ENCODE results near the gene CTRL. TPM values are rescaled to one million over a fixed set of nuclear protein-coding genes. Genes with fewer than 3 reads are reported as not detected.

CTRL gene
- total and polyA plus RNA-seq, 2 donors (not counting 3 experiments of a cell fraction or from before 2014, with no cell fraction given) = 1.0 to 1.1 TPM

DNA sequence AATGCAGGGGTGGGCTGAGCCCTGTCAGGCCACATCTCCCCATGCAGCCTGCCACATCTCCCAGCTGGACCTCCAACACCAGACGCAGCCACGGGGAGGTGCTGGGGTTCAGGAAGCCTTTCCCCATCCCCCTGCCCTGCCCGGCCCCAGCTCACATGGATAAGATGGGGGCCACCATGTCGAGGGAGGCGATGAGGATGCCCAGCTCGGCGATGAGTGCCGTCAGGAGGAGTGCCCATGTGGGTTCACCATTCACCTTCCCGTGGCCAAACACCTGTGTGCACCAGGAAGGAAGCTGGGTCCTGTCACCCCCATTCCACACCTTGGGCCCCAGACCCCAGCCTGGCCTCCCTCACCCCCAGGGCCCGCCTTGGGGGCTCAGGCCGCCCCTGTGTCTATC lies 18.0 kb upstream of the CTRL start:
- H3K79me2 ChIP-seq (ENCODE audit: control insufficient read depth, insufficient read depth, low read length) = no peaks in the 10 kb centered on the region
- H3K27ac ChIP-seq (ENCODE audit: insufficient read depth, low read depth, low read length) = no peak overlapping the region
- H3K4me3 ChIP-seq (replicated peaks in 1 of 3; ENCODE audit: insufficient read depth in 1 of 3, low read depth in 1 of 3, low read length in 3 of 3) = no peak overlapping the region
- FAIRE-seq (no peak), DNase-seq (ENCODE audit: low read depth, low spot score) (no peak)
- intact Hi-C loops (cut with micrococcal nuclease) (no loop called here), dilution Hi-C loops (cut with MboI; ENCODE audit: extremely low pct_ligation_motif_present, low sequenced_read_pairs) (no loop called here)
- H3K9ac ChIP-seq (replicated peaks; ENCODE audit: extremely low read depth, insufficient read depth, low read length) = no peak overlapping the region
- H3K27me3 ChIP-seq (ENCODE audit: control insufficient read depth in 2 of 2, insufficient read depth in 2 of 2, low read length in 2 of 2) = no peaks in the 10 kb centered on the region
- no TSS peak for BruUV-seq (replicated peaks)
- ChIA-PET POLR2A (no interaction called here), CTCF (interaction anchor here (0.8 to 2.8 kb wide), 4 partner anchors 24 to 94 kb away, joined by 3 to 9 read pairs (median 3); partner anchors contain the start of gene NRN1L)
- H4K20me1 ChIP-seq (replicated peaks; ENCODE audit: control insufficient read depth, extremely low read depth, insufficient read depth, low read length) = no peaks in the 10 kb centered on the region
- no peaks in the 10 kb centered on the region for H3K9me3 ChIP-seq (replicated peaks; ENCODE audit: control insufficient read depth, insufficient read depth, low read length)
- H3K36me3 ChIP-seq (ENCODE audit: control insufficient read depth in 2 of 2, extremely low read depth in 1 of 2, insufficient read depth in 2 of 2, low read length in 2 of 2) = peaks cover 32 to 82% of the 10 kb centered on the region in 2 experiments
- H3K4me2 ChIP-seq (ENCODE audit: insufficient read depth, low read length) = no peak overlapping the region
- TF ChIP-seq EZH2 (IDR thresholded peaks at IDR 0.05; ENCODE audit: borderline replicate concordance, low read depth, low read length, severe bottlenecking) = no peak
- TF ChIP-seq, protein P1, sequence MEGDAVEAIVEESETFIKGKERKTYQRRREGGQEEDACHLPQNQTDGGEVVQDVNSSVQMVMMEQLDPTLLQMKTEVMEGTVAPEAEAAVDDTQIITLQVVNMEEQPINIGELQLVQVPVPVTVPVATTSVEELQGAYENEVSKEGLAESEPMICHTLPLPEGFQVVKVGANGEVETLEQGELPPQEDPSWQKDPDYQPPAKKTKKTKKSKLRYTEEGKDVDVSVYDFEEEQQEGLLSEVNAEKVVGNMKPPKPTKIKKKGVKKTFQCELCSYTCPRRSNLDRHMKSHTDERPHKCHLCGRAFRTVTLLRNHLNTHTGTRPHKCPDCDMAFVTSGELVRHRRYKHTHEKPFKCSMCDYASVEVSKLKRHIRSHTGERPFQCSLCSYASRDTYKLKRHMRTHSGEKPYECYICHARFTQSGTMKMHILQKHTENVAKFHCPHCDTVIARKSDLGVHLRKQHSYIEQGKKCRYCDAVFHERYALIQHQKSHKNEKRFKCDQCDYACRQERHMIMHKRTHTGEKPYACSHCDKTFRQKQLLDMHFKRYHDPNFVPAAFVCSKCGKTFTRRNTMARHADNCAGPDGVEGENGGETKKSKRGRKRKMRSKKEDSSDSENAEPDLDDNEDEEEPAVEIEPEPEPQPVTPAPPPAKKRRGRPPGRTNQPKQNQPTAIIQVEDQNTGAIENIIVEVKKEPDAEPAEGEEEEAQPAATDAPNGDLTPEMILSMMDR (IDR thresholded peaks at IDR 0.05; ENCODE audit: extremely low read depth in 1 of 2, insufficient read depth in 1 of 2, low read depth in 1 of 2, low read length in 2 of 2) = no peak
- TF ChIP-seq, protein P2, sequence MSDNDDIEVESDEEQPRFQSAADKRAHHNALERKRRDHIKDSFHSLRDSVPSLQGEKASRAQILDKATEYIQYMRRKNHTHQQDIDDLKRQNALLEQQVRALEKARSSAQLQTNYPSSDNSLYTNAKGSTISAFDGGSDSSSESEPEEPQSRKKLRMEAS (IDR thresholded peaks at IDR 0.05; ENCODE audit: insufficient read depth, insufficient read length) = no peak
- no peak for TF ChIP-seq JUN (IDR thresholded peaks at IDR 0.05; ENCODE audit: borderline replicate concordance, insufficient read depth, insufficient read length, low read depth)
- no peak for TF ChIP-seq POLR2A (IDR thresholded peaks at IDR 0.05; ENCODE audit: low read depth, low read length)
- no peak for TF ChIP-seq MYC (IDR thresholded peaks at IDR 0.05; ENCODE audit: low read depth, low read length)
- no peak for TF ChIP-seq FOS (IDR thresholded peaks at IDR 0.05; ENCODE audit: borderline replicate concordance, insufficient read depth, low read length)
- no peak for TF ChIP-seq POLR2AphosphoS5 (IDR thresholded peaks at IDR 0.05; ENCODE audit: insufficient read depth, low read depth, low read length)
- no peak for TF ChIP-seq GATA2 (IDR thresholded peaks at IDR 0.05; ENCODE audit: insufficient read depth, insufficient read length, low read depth, low read length)
- no peaks in the 10 kb centered on the region for H3K9me1 ChIP-seq (replicated peaks; ENCODE audit: control insufficient read depth, extremely low read depth, insufficient read depth, low read length)
- H3K4me1 ChIP-seq (ENCODE audit: control insufficient read depth, extremely low read depth, insufficient read depth, low read length) = no peaks in the 10 kb centered on the region
- no peak overlapping the region for H2AFZ ChIP-seq (ENCODE audit: low read depth, low read length)

All from endothelial cell of umbilical vein (primary cell).